Glomerular endothelial cell (primary cell): ENCODE results near the gene LINGO3. TPM values are rescaled to one million over a fixed set of nuclear protein-coding genes. Genes with fewer than 3 reads are reported as not detected.

Experiments used
- DNase-seq: peaks from one replicate; pipeline ENCODE4 v3.0.0-alpha.2; 2011; ENCODE audit warnings: low read depth, low spot score; ENCODE audit errors: extremely low read depth
- total RNA-seq: library from RNA; depleted of rRNA; stranded (reverse); fragments of >200 nt; gene quantifications from 2 replicates; pipeline ENCODE4 v1.2.3, GENCODE V29; 2015

Gene LINGO3
- total RNA-seq, 1 donor from 2014 or later = not detected

GRCh38 chr19:2340496-2341243, 32.7 kb upstream of the LINGO3 start:
- no peak for DNase-seq

- no peak for DNase-seq
These were observed 31.8 kb upstream of the LINGO3 start for GRCh38 chr19:2339644-2340310.

- no peak for DNase-seq
These were observed 31.0 kb upstream of the LINGO3 start for GRCh38 chr19:2338751-2339643.

- DNase-seq = no peak
These were observed 30.2 kb upstream of the LINGO3 start for GRCh38 chr19:2338055-2338615.

GRCh38 chr19:2337329-2337707, 29.4 kb upstream of the LINGO3 start:
- no peak for DNase-seq

- no peak for DNase-seq
These were observed 28.8 kb upstream of the LINGO3 start for GRCh38 chr19:2336528-2337328.

- no peak for DNase-seq
These were observed 27.9 kb upstream of the LINGO3 start for GRCh38 chr19:2335848-2336247.

- DNase-seq = no peak
These were observed 27.3 kb upstream of the LINGO3 start for GRCh38 chr19:2334986-2335846.

- DNase-seq = no peak
These were observed 26.5 kb upstream of the LINGO3 start for GRCh38 chr19:2334426-2334825.

- no peak for DNase-seq
These were observed 25.9 kb upstream of the LINGO3 start for GRCh38 chr19:2333807-2334211.

- DNase-seq = no peak
These were observed 25.3 kb upstream of the LINGO3 start for GRCh38 chr19:2333027-2333806.

GRCh38 chr19:2332341-2333026, 24.5 kb upstream of the LINGO3 start:
- no peak for DNase-seq

GRCh38 chr19:2331601-2332246, 23.8 kb upstream of the LINGO3 start:
- DNase-seq = no peak

GRCh38 chr19:2330632-2331284, 22.8 kb upstream of the LINGO3 start:
- DNase-seq = no peak

- no peak for DNase-seq
These were observed 22.3 kb upstream of the LINGO3 start for GRCh38 chr19:2330255-2330631.

- no peak for DNase-seq
These were observed 21.6 kb upstream of the LINGO3 start for GRCh38 chr19:2329501-2329916.

GRCh38 chr19:2329149-2329478, 21.2 kb upstream of the LINGO3 start:
- DNase-seq = no peak
